ENCODE results near the gene LCN6.

- TF ChIP-seq, protein P1, sequence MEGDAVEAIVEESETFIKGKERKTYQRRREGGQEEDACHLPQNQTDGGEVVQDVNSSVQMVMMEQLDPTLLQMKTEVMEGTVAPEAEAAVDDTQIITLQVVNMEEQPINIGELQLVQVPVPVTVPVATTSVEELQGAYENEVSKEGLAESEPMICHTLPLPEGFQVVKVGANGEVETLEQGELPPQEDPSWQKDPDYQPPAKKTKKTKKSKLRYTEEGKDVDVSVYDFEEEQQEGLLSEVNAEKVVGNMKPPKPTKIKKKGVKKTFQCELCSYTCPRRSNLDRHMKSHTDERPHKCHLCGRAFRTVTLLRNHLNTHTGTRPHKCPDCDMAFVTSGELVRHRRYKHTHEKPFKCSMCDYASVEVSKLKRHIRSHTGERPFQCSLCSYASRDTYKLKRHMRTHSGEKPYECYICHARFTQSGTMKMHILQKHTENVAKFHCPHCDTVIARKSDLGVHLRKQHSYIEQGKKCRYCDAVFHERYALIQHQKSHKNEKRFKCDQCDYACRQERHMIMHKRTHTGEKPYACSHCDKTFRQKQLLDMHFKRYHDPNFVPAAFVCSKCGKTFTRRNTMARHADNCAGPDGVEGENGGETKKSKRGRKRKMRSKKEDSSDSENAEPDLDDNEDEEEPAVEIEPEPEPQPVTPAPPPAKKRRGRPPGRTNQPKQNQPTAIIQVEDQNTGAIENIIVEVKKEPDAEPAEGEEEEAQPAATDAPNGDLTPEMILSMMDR (IDR thresholded peaks at IDR 0.05) = no peak
- TF ChIP-seq EZH2 (IDR thresholded peaks at IDR 0.05; ENCODE audit: borderline replicate concordance, insufficient read depth, low read depth, low read length, poor library complexity, severe bottlenecking) = no peak
Observed at GRCh38 chr9:136740491-136740890, 7.8 kb downstream of the LCN6 start.
